K562 (cell line): ENCODE data around the gene NET1. TPM values are rescaled to one million over a fixed set of nuclear protein-coding genes. Genes with fewer than 3 reads are reported as not detected.
A peak's percentile ranks its signal among the peaks of the same experiment; 100 is the strongest.

Experiments
- ARNT ChIP-seq, 2 experiments: fragments of 450-650 bp; IDR thresholded peaks; 2 replicates each; pipeline ENCODE4 v1.6.1; 2016; ENCODE audit warnings: mild to moderate bottlenecking in 1 of 2
- DDX20 ChIP-seq: fragments of 450-650 bp; IDR thresholded peaks from 2 replicates; pipeline ENCODE4 v1.6.1; 2016; ENCODE audit warnings: missing genetic modification characterization, low read depth, mild to moderate bottlenecking, missing compliant biosample characterization, moderate library complexity
- DNMT1 ChIP-seq: fragments of 450-650 bp; IDR thresholded peaks from 2 replicates; pipeline ENCODE4 v1.6.1; 2016; ENCODE audit warnings: antibody characterized with exemption, mild to moderate bottlenecking
- E2F8 ChIP-seq: fragments of 450-650 bp; IDR thresholded peaks from 2 replicates; pipeline ENCODE4 v1.7.1; 2018; ENCODE audit warnings: mild to moderate bottlenecking, low read depth; ENCODE audit not compliant: partially characterized antibody
- HES1 ChIP-seq: fragments of 450-650 bp; IDR thresholded peaks from 2 replicates; pipeline ENCODE4 v1.6.1; 2016; ENCODE audit warnings: low read depth, mild to moderate bottlenecking, moderate library complexity
- HMG20A ChIP-seq: fragments of 450-650 bp; formaldehyde crosslinking; conservative IDR thresholded peaks from 2 replicates; pipeline ENCODE4 v1.4.0; 2020; ENCODE audit warnings: mild to moderate bottlenecking, mixed read lengths
- HNRNPK ChIP-seq: fragments of 200-400 bp; formaldehyde crosslinking; IDR thresholded peaks from one replicate; pipeline ENCODE4 v1.6.1; 2018; ENCODE audit warnings: mild to moderate bottlenecking, low read depth, low read length; ENCODE audit not compliant: poor library complexity, severe bottlenecking
- MBD1 ChIP-seq: fragments of 250-450 bp; sonication (Bioruptor Pico); IDR thresholded peaks from 2 replicates; pipeline ENCODE4 v1.8.0; 2022; ENCODE audit warnings: inconsistent platforms
- MBD2 ChIP-seq: sonication (generic); IDR thresholded peaks from 2 replicates; pipeline ENCODE4 v1.6.1; 2016; ENCODE audit warnings: low read depth, borderline replicate concordance
- MIER1 ChIP-seq: fragments of 450-650 bp; IDR thresholded peaks from 2 replicates; pipeline ENCODE4 v1.6.1; 2016; ENCODE audit warnings: antibody characterized with exemption, mild to moderate bottlenecking, low read depth
- MTA1 ChIP-seq: fragments of 450-650 bp; IDR thresholded peaks from 2 replicates; pipeline ENCODE4 v1.6.1; 2017; ENCODE audit warnings: borderline replicate concordance
- MXD1 ChIP-seq: fragments of 250-450 bp; sonication (Bioruptor Pico); IDR thresholded peaks from 2 replicates; pipeline ENCODE4 v1.8.0; 2021; ENCODE audit warnings: borderline replicate concordance, mild to moderate bottlenecking, moderate library complexity; ENCODE audit not compliant: poor library complexity, severe bottlenecking
- NFIX ChIP-seq: fragments of 250-450 bp; sonication (Bioruptor Pico); IDR thresholded peaks from 2 replicates; pipeline ENCODE4 v1.4.0; 2020; ENCODE audit warnings: low read depth, mild to moderate bottlenecking, moderate library complexity
- PTTG1 ChIP-seq: fragments of 450-650 bp; IDR thresholded peaks from 2 replicates; pipeline ENCODE4 v1.6.1; 2016; ENCODE audit warnings: low read depth, mild to moderate bottlenecking, missing genetic modification characterization, missing compliant biosample characterization
- SNRNP70 ChIP-seq: fragments of 200-400 bp; formaldehyde crosslinking; optimal IDR thresholded peaks from 2 replicates; pipeline ENCODE3; 2017; ENCODE audit warnings: low read depth, low read length
- STAT5A ChIP-seq: IDR thresholded peaks from 2 replicates; pipeline ENCODE4 v1.6.1; 2012; ENCODE audit warnings: low read length, inconsistent platforms, borderline replicate concordance
- ZFP1 ChIP-seq: fragments of 450-650 bp; formaldehyde crosslinking; IDR thresholded peaks from 2 replicates; pipeline ENCODE4 v1.4.0; 2020; ENCODE audit warnings: mild to moderate bottlenecking, mixed read lengths
- ZNF24 ChIP-seq: fragments of 450-650 bp; IDR thresholded peaks from 2 replicates; pipeline ENCODE4 v1.6.1; 2016
- ZNF274 ChIP-seq: IDR thresholded peaks from 2 replicates; pipeline ENCODE4 v1.6.1; 2011; ENCODE audit warnings: low read depth, mild to moderate bottlenecking, low read length, moderate library complexity, borderline replicate concordance
- ZNF512 ChIP-seq: IDR thresholded peaks from 2 replicates; pipeline ENCODE4 v1.6.1; 2016; ENCODE audit warnings: missing genetic modification characterization, missing compliant biosample characterization
- ZNF586 ChIP-seq: fragments of 450-650 bp; formaldehyde crosslinking; conservative IDR thresholded peaks from 2 replicates; pipeline ENCODE4 v1.4.0; 2020; ENCODE audit warnings: mild to moderate bottlenecking, moderate library complexity
- polyA plus RNA-seq, 8 experiments: library from polyadenylated mRNA; depleted of rRNA in 4 of 8; stranded (reverse) in 5 of 8; unstranded in 3 of 8; fragments of >200 nt; fragmentation: Nextera tagmentation in 2 of 8; fragmentation: Illumina TruSeq in 1 of 8; extraction: Ambion mirVana in 2 of 8; extraction: Trizol in 1 of 8; gene quantifications; 2 replicates each; pipeline versions ENCODE4 v1.2.1 to v1.2.3, GENCODE V29; 2011 to 2014; ENCODE audit warnings: inconsistent platforms in 1 of 8, missing spikeins in 1 of 8
- total RNA-seq, 7 experiments: library from RNA; depleted of rRNA in 6 of 7; stranded (reverse); fragments of >200 nt in 6 of 7; fragmentation: Illumina TruSeq in 2 of 7; extraction: Trizol in 2 of 7; gene quantifications; 2 replicates each; pipeline versions ENCODE4 v1.2.1 to v1.2.3, GENCODE V29; 2011 to 2021; ENCODE audit warnings: low replicate concordance in 1 of 7

NET1 gene
- total and polyA plus RNA-seq, 9 of the 15 experiments (the other 6 are each of a cell fraction or from before 2014, with no cell fraction given), result 47.4 to 258 (median 106) TPM

GRCh38 chr10:5461914-5462840 lies 49.8 kb downstream of the NET1 start (continued):
- TF ChIP-seq DDX20, result no peak
- TF ChIP-seq ARNT (IDR thresholded peaks at IDR 0.05), result no peak
- TF ChIP-seq MBD1 (CRISPR knock-in tag), result no peak
- TF ChIP-seq HES1, result no peak
- TF ChIP-seq ZNF512 (tag), result no peak
- no peak for TF ChIP-seq SNRNP70
- peak; percentile 29 for TF ChIP-seq E2F8
- TF ChIP-seq ZFP1, result no peak
- no peak for TF ChIP-seq MIER1
- TF ChIP-seq PTTG1 (tag), result 0 out of 2 replicates have a peak, but pooled peaks have one; percentile 16
- TF ChIP-seq MBD2, result peak; percentile 43; the same call in 1 of the 2 replicates
- no peak for TF ChIP-seq NFIX (CRISPR knock-in tag)
- TF ChIP-seq MXD1, result no peak
- no peak for TF ChIP-seq ZNF274
- TF ChIP-seq MTA1, result no peak
- TF ChIP-seq HMG20A, result no peak
- TF ChIP-seq STAT5A, result peak; percentile 86
- TF ChIP-seq HNRNPK, result no peak
- TF ChIP-seq ZNF24, result peak; percentile 49; the same call in 1 of the 2 replicates
- no peak for TF ChIP-seq DNMT1
- no peak for TF ChIP-seq ZNF586
